Endothelial cell of umbilical vein (primary cell): ENCODE results near the gene DEPDC1.

ENCODE experiments used
- CTCF ChIP-seq, 2 donors: IDR thresholded peaks; 1 replicate in 1 of 2; 2 replicates in 1 of 2; pipeline ENCODE4 v1.5.1; 2011; ENCODE audit warnings: low read length in 2 of 2, mild to moderate bottlenecking in 2 of 2, moderate library complexity in 2 of 2, control low read depth in 1 of 2, inconsistent platforms in 1 of 2, low read depth in 1 of 2; ENCODE audit not compliant: insufficient read depth in 1 of 2; ENCODE audit errors: extremely low read depth in 1 of 2
- EZH2 ChIP-seq: IDR thresholded peaks from 2 replicates; pipeline ENCODE4 v1.6.1; 2012; ENCODE audit warnings: borderline replicate concordance, low read depth, mild to moderate bottlenecking, moderate library complexity, low read length, inconsistent platforms; ENCODE audit not compliant: severe bottlenecking
- FOS ChIP-seq: IDR thresholded peaks from 2 replicates; pipeline ENCODE4 v1.6.1; 2011; ENCODE audit warnings: mild to moderate bottlenecking, low read length, moderate library complexity, borderline replicate concordance; ENCODE audit not compliant: insufficient read depth
- GATA2 ChIP-seq: IDR thresholded peaks from 2 replicates; pipeline ENCODE4 v1.7.0; 2011; ENCODE audit warnings: low read depth, mild to moderate bottlenecking, moderate library complexity, mixed read lengths, low read length; ENCODE audit not compliant: insufficient read length, insufficient read depth
- MYC ChIP-seq: IDR thresholded peaks from one replicate; pipeline ENCODE4 v1.6.1; 2011; ENCODE audit warnings: mild to moderate bottlenecking, low read depth, low read length
- POLR2A ChIP-seq: IDR thresholded peaks from 2 replicates; pipeline ENCODE4 v1.6.1; 2012; ENCODE audit warnings: low read depth, mild to moderate bottlenecking, control low read depth, low read length
- POLR2AphosphoS5 ChIP-seq: IDR thresholded peaks from 2 replicates; pipeline ENCODE4 v1.6.1; 2012; ENCODE audit warnings: low read depth, mild to moderate bottlenecking, control low read depth, low read length, moderate library complexity; ENCODE audit not compliant: insufficient read depth

DNA sequence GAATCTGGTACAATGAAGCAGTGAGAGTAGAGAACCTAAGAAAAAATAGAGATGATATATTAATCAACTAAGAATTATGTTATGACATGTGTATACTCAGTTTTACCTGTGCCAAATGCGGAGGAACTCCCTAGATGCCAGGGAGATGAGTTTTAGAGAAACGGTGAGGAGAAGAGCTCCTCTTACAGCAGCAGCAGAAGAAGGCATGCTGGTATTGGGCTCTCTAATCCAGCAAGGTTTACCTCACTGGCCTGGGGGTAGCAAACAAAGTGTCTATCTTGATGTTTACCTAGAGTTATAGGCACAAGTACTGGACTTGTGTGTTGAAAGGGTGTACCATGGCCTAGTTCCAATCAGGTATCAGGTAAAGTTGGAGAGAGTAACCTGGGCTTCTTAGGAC, 28.9 kb upstream of the DEPDC1 start:
- no peak for TF ChIP-seq GATA2
- no peak for TF ChIP-seq CTCF (IDR thresholded peaks at IDR 0.05; ENCODE audit: extremely low read depth in 1 of 2, insufficient read depth in 1 of 2, low read depth in 1 of 2, low read length in 2 of 2)
- TF ChIP-seq EZH2 = no peak
- TF ChIP-seq POLR2A = no peak
- no peak for TF ChIP-seq POLR2AphosphoS5
- TF ChIP-seq MYC = no peak
- TF ChIP-seq FOS = no peak
